ENCODE data around the gene JAGN1. TPM values are rescaled to one million over a fixed set of nuclear protein-coding genes. Genes with fewer than 3 reads are reported as not detected.
"Not testable (repeated sequence)": the region's sequence is repeated elsewhere in the genome, so short reads cannot be mapped to it uniquely, and the experiment has no call there.

Gene JAGN1
- total RNA-seq, 1 experiment from 2014 or later = 34.1 TPM

DNA sequence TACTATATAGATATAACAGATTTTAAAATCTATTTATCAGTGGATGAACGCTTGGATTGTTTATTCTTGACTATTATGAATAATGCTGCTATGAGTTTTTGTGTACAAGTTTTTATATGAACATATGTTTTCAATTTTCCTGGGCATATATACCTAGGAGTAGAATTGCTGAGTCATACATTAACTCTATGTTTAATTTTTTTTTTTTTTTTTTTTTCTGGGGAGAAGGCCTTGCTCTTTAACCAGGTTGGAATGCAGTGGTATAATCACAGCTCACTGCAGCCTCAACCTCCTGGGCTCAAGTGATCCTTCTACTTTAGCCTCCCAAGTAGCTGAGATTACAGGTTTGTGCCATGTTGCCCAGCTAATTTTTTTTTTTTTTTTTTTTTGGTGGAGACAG, 19.4 kb upstream of the JAGN1 start:
- peak; percentile 65 for DNase-seq
- BruUV-seq (replicated peaks) = no TSS peak
- H3K9ac ChIP-seq (ENCODE audit: low read length) = no peak overlapping the region
- POLR2A ChIA-PET (ENCODE audit: unreplicated experiment) = interaction anchor here (0.5 to 0.6 kb wide), 4 partner anchors 18 to 85 kb away, joined by 4 to 9 read pairs (median 6); no protein-coding TSS in a partner anchor
- H4K20me1 ChIP-seq (ENCODE audit: low read length) = no peaks in the 10 kb centered on the region
- H3K9me3 ChIP-seq (ENCODE audit: low read length) = no peaks in the 10 kb centered on the region
- H3K27me3 ChIP-seq (ENCODE audit: low read length) = no peaks in the 10 kb centered on the region
- TF ChIP-seq EZH2phosphoT487 (IDR thresholded peaks at IDR 0.05; ENCODE audit: borderline replicate concordance, low read length) (no peak), EZH2 (IDR thresholded peaks at IDR 0.05; ENCODE audit: low read length, unreplicated experiment) (no peak)
- TF ChIP-seq, protein P1, sequence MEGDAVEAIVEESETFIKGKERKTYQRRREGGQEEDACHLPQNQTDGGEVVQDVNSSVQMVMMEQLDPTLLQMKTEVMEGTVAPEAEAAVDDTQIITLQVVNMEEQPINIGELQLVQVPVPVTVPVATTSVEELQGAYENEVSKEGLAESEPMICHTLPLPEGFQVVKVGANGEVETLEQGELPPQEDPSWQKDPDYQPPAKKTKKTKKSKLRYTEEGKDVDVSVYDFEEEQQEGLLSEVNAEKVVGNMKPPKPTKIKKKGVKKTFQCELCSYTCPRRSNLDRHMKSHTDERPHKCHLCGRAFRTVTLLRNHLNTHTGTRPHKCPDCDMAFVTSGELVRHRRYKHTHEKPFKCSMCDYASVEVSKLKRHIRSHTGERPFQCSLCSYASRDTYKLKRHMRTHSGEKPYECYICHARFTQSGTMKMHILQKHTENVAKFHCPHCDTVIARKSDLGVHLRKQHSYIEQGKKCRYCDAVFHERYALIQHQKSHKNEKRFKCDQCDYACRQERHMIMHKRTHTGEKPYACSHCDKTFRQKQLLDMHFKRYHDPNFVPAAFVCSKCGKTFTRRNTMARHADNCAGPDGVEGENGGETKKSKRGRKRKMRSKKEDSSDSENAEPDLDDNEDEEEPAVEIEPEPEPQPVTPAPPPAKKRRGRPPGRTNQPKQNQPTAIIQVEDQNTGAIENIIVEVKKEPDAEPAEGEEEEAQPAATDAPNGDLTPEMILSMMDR (conservative IDR thresholded peaks at IDR 0.05; ENCODE audit: low read depth, low read length) = no peak
- H3K4me2 ChIP-seq (ENCODE audit: low read length) = no peak overlapping the region
- intact Hi-C loops (cut with micrococcal nuclease) = no loop called here
- peak overlapping the region; percentile 54 for H3K27ac ChIP-seq (ENCODE audit: low read length)
- H3F3A ChIP-seq (ENCODE audit: low read length, unreplicated experiment) = peaks cover 4% of the 10 kb centered on the region
- H3K4me3 ChIP-seq (ENCODE audit: low read length) = no peak overlapping the region
- H3K36me3 ChIP-seq (ENCODE audit: low read depth, low read length) = no peaks in the 10 kb centered on the region
- H3K9me2 ChIP-seq (replicated peaks; ENCODE audit: low read length) = no peaks in the 10 kb centered on the region
- peak; percentile 68 for ATAC-seq
- H2AFZ ChIP-seq (ENCODE audit: low read length) = peak overlapping the region; percentile 57; the same call in 1 of the 2 replicates
- no peaks in the 10 kb centered on the region for H3K79me2 ChIP-seq (ENCODE audit: low read length)
- CTCF ChIA-PET = interaction anchor here (0.6 kb wide), 2 partner anchors 214 to 759 kb away, joined by 5 to 13 read pairs; no protein-coding TSS in a partner anchor
- H3K4me1 ChIP-seq (ENCODE audit: insufficient read depth, low read length) = peaks cover 20% of the 10 kb centered on the region

DNA sequence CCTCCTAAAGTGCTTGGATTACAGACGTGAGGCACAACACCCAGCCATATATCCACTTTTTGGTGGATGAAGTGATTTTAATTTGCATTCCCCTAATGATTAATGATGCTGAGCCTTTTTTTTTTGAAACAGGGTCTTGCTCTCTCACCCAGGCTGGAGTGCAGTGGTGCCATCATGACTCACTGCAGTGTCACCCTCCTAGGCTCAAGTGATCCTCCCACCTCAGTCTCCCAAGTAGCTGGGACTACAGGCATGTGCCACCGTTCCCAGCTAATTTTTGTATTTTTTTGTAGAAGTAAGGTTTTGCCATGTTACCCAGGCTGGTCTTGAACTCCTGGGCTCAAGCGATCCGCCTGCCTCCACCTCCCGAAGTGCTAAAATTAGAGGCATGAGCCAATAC, 18.3 kb upstream of the JAGN1 start:
- H3K4me3 ChIP-seq (ENCODE audit: low read length); H3K79me2 ChIP-seq (ENCODE audit: low read length); H3K9me2 ChIP-seq (replicated peaks; ENCODE audit: low read length); ATAC-seq; H3K27me3 ChIP-seq (ENCODE audit: low read length); H3K9me3 ChIP-seq (ENCODE audit: low read length); H3K4me2 ChIP-seq (ENCODE audit: low read length); H3F3A ChIP-seq (ENCODE audit: low read length, unreplicated experiment); intact Hi-C loops (cut with micrococcal nuclease); CTCF ChIA-PET; H3K27ac ChIP-seq (ENCODE audit: low read length); DNase-seq; H3K9ac ChIP-seq (ENCODE audit: low read length); H2AFZ ChIP-seq (ENCODE audit: low read length); POLR2A ChIA-PET (ENCODE audit: unreplicated experiment); BruUV-seq (replicated peaks); H3K36me3 ChIP-seq (ENCODE audit: low read depth, low read length); H4K20me1 ChIP-seq (ENCODE audit: low read length): not testable (repeated sequence)
- peaks cover 20% of the 10 kb centered on the region for H3K4me1 ChIP-seq (ENCODE audit: insufficient read depth, low read length)

DNA sequence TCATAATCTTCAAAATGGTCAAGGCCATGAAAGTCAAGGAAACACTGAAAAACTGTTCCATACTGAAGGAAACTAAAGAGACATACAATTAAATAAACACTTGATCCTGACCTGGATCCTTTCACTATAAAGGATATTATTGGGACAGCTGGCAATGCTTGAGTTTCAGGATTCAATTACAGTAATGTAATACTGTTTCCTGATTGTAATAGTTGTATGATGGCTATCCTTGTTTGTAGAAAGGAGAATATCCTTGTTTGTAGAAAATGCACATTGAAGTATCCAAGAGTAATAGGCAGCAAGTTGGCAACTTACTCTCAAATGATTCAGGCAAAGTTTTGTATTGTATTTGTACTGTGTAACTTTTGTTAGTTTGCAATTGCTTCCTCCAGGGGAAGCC, 15.0 kb upstream of the JAGN1 start:
- POLR2A ChIA-PET (ENCODE audit: unreplicated experiment) = no interaction called here
- no peaks in the 10 kb centered on the region for H3K79me2 ChIP-seq (ENCODE audit: low read length)
- no peaks in the 10 kb centered on the region for H3K9me2 ChIP-seq (replicated peaks; ENCODE audit: low read length)
- peaks cover 26% of the 10 kb centered on the region for H3K4me1 ChIP-seq (ENCODE audit: insufficient read depth, low read length)
- no peaks in the 10 kb centered on the region for H3K9me3 ChIP-seq (ENCODE audit: low read length)
- H2AFZ ChIP-seq (ENCODE audit: low read length) = no peak overlapping the region
- intact Hi-C loops (cut with micrococcal nuclease) = no loop called here
- H3K27ac ChIP-seq (ENCODE audit: low read length) = no peak overlapping the region
- TF ChIP-seq, protein P1 (conservative IDR thresholded peaks at IDR 0.05; ENCODE audit: low read depth, low read length) = no peak
- no peak for TF ChIP-seq EZH2phosphoT487 (IDR thresholded peaks at IDR 0.05; ENCODE audit: borderline replicate concordance, low read length)
- no peak for TF ChIP-seq EZH2 (IDR thresholded peaks at IDR 0.05; ENCODE audit: low read length, unreplicated experiment)
- no peak overlapping the region for H3K9ac ChIP-seq (ENCODE audit: low read length)
- H4K20me1 ChIP-seq (ENCODE audit: low read length) = no peaks in the 10 kb centered on the region
- H3K4me3 ChIP-seq (ENCODE audit: low read length) = no peak overlapping the region
- no peak overlapping the region for H3K4me2 ChIP-seq (ENCODE audit: low read length)
- CTCF ChIA-PET = no interaction called here
- no peak for DNase-seq
- H3K27me3 ChIP-seq (ENCODE audit: low read length) = no peaks in the 10 kb centered on the region
- BruUV-seq (replicated peaks) = no TSS peak
- H3K36me3 ChIP-seq (ENCODE audit: low read depth, low read length) = no peaks in the 10 kb centered on the region
- ATAC-seq = peak; percentile 45
- H3F3A ChIP-seq (ENCODE audit: low read length, unreplicated experiment) = peaks cover 4% of the 10 kb centered on the region

DNA sequence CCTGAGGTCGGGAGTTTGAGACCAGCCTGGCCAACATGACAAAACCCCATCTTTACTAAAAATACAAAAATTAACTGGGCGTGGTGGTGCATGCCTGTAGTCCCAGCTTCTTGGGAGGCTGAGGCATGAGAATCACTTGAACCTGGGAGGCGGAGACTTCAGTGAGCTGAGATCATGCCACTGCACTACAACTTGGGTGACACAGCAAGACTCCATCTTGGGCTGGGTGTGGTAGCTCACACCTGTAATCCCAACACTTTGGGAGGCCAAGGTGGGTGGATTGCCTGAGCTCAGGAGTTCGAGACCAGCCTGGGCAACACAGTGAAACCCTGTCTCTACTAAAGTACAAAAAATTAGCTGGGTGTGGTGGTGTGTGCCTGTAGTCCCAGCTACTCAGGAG, 14.2 kb upstream of the JAGN1 start:
- ATAC-seq; H3K79me2 ChIP-seq (ENCODE audit: low read length); H3K27me3 ChIP-seq (ENCODE audit: low read length); H2AFZ ChIP-seq (ENCODE audit: low read length); DNase-seq; H4K20me1 ChIP-seq (ENCODE audit: low read length); CTCF ChIA-PET; H3K27ac ChIP-seq (ENCODE audit: low read length); H3K36me3 ChIP-seq (ENCODE audit: low read depth, low read length); BruUV-seq (replicated peaks); H3F3A ChIP-seq (ENCODE audit: low read length, unreplicated experiment); H3K9me3 ChIP-seq (ENCODE audit: low read length); intact Hi-C loops (cut with micrococcal nuclease); H3K9ac ChIP-seq (ENCODE audit: low read length); H3K4me2 ChIP-seq (ENCODE audit: low read length); POLR2A ChIA-PET (ENCODE audit: unreplicated experiment); H3K9me2 ChIP-seq (replicated peaks; ENCODE audit: low read length); H3K4me3 ChIP-seq (ENCODE audit: low read length): not testable (repeated sequence)
- H3K4me1 ChIP-seq (ENCODE audit: insufficient read depth, low read length) = peaks cover 18% of the 10 kb centered on the region

All from PC-3 (cell line).